Kidney glomerular epithelial cell (primary cell): ENCODE measurements around the gene BCAT1.

ENCODE experiments used
- DNase-seq: peaks from one replicate; lab custom pipeline; 2025; lab: John Stamatoyannopoulos, UW

BCAT1 gene

GRCh38 chr12:24948757-24949722 lies at the start of gene BCAT1:
Gene BCAT1, minus strand, starts transcription at chr12:24949101. Its CDS starts 169 bp downstream, at chr12:24948932.
- DNase-seq, result peak; percentile 34

DNA sequence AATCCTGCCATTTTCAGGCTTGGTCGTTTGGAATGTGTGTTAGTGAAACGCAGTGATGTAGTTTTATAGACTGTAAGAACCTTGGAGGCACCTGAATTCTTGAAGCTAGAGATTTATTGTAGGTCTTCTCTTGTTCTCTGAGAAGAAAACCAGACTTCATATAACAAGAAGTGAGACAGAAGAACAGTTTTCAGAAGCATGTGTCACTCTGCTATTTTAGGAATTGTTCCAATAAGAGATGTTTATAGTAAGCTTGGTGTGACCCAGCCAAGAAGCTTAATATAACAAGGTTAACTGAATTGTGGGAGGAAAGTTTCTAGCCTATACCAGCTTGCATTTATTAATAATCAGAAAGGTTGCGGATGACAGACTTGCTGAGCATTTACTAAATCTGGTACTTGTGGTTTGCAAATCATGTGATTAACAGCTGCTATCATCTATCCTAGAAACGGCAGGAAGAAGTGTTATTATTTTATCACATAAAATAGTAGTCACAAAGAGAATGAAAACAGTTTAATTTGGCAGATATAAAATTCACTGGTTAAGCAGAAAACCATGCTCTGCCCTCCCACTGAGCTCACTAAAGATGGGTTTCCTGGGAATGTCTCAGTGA lies 49.2 kb upstream of the BCAT1 start:
- peak; percentile 93 for DNase-seq

GRCh38 chr12:24997496-24997895 lies 48.6 kb upstream of the BCAT1 start:
- no peak for DNase-seq

GRCh38 chr12:24996820-24997219 lies 47.9 kb upstream of the BCAT1 start:
- DNase-seq, result no peak

GRCh38 chr12:24996102-24996797 lies 47.3 kb upstream of the BCAT1 start:
- DNase-seq, result no peak

DNA sequence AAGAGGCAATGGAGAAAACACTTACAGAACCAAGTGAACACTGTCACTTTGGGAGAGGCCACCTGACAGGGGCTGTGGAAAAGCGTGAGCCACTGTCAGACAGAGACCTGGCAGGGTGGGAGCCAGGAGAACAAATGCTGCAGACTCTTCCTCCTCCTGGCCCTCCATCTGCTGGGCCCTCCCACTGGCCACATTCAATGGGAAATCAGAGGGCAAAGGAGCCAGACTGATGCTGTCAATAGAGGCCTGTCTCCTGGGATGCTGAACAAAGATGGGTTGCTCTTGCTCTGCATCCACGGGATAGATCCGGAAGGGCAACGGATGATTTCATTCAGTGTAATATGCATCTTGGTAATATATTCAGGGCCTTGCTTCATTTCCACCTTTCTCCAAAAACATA lies 44.9 kb upstream of the BCAT1 start:
- no peak for DNase-seq

GRCh38 chr12:24991209-24992049 lies 42.5 kb upstream of the BCAT1 start:
- DNase-seq, result peak; percentile 69

GRCh38 chr12:24989216-24989615 lies 40.3 kb upstream of the BCAT1 start:
- DNase-seq, result no peak

- no peak for DNase-seq
Observed at GRCh38 chr12:24982250-24982649, 33.3 kb upstream of the BCAT1 start.

DNA sequence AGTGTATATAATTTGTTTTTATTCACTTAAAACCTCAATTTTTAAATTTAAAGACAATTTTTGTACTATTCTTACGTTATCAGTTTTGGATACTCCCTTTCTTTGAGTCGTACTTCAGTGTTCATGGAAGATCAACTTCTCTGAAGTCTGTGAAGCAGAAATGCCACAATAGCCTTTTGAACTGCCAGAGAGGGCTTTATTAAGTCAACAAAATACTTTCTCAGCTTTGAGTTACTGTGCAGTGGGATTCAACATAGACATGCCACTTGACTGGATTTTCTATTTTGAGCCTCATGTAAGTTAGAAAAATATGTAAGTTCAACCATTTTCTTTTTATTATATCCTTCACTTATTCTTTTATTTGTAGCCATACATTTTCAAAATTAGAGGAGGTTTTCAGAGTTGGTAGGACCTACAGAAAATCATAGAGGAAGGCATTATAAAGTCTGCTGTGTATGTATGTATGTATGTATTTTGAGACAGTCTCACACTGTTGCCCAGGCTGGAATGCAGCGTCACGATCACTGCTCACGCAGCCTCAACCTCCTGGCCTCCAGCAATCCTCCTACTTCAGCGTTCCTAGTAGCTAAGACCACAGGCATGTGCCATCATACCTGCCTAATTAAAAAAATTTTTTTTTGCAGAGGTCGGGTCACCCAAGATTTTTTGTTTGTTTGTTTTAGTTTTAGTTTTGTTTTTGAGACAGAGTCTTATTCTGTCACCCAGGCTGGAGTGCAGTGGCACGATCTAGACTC lies 31.3 kb upstream of the BCAT1 start:
- DNase-seq, result peak; percentile 72

DNA sequence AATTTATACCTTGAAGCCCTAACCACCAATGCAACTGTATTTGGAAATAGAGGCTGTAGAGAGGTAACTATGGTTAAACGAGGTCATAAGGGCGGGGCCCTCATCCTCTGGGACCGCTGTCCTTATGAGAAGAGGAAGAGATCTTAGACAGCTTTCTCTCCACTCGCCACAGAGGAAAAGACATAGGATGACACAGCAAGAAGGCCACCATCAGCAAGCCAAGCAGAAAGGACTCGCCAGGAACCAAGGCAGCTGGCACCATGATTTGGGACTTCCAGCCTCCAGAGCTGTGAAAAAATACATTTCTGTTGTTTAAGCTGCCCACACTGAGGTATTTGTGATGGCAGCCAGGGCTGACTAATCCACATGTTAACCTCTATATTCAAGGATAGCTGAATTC lies 30.4 kb upstream of the BCAT1 start:
- no peak for DNase-seq

- no peak for DNase-seq
Observed at GRCh38 chr12:24977711-24978110, 28.8 kb upstream of the BCAT1 start.

GRCh38 chr12:24977060-24977459 lies 28.2 kb upstream of the BCAT1 start:
- no peak for DNase-seq

- DNase-seq, result no peak
Observed at GRCh38 chr12:24975425-24975824, 26.5 kb upstream of the BCAT1 start.

DNA sequence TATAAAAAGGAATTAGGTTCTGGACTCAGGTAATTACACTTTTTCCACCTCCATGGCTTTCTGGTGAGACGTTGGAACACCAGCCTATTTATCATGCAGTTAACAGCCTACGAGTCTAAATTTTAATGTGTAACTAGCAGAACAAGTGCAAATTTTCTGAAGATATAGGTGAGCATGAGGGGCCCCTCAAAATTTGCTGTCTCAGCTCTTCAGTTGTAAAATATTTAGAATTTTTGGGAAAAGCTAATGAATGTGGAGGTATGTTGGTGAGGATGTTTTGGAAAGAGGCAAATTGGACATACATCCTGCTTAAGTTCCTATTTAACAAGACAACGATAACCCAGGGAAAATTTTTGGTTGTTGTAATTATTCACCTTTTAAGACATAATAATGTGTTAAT lies 25.3 kb upstream of the BCAT1 start:
- DNase-seq, result no peak

DNA sequence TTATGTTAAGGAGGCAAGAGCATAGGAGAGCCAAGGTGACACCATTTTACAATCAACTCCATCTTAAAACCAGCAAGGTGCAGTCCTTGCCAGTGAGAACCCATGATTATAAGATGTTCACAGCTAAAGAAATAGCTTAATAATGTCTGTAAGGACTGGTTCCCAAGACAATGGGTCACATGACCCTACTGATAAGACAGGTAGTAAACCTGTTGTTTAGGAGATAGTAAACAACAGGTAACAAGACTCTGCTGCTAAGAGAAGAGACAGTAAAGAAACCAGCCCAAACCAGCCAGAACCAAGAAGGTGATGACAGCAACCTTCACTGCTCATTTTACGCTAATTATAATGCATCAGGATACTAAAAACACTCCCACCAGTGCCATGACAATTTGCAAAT lies 23.2 kb upstream of the BCAT1 start:
- DNase-seq, result no peak

GRCh38 chr12:24970177-24970576 lies 21.3 kb upstream of the BCAT1 start:
- DNase-seq, result no peak

DNA sequence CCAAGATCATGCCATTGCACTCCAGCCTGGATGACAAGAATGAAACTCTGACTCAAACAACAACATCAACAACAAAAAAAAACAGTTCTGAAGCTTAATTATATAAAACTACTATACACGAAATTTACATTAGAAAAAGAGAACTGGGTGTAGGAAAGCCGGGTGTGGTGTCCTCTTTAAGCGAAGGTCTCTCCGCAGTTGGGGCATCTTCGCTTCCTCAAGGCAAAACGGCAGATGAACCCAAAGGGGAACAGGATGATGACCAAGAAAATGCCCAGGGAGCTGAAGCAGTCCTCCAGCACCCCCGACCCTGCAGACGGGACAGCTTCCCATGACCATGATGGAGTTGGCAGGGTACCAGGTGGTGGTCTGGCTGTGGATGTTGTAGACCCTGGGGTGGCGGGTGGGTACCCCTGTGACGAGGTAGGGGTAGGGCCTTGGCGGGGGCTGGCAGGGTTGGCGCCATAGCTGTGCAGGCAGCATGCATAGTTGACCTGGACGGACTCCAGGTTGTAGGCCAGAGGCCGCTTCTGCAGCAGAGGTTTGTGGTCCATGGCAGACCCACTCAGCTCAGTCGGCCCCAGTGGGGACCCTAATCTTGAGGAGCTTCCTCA lies 18.2 kb upstream of the BCAT1 start:
- DNase-seq, result no peak

- DNase-seq, result no peak
Observed at GRCh38 chr12:24964342-24964741, 15.4 kb upstream of the BCAT1 start.

DNA sequence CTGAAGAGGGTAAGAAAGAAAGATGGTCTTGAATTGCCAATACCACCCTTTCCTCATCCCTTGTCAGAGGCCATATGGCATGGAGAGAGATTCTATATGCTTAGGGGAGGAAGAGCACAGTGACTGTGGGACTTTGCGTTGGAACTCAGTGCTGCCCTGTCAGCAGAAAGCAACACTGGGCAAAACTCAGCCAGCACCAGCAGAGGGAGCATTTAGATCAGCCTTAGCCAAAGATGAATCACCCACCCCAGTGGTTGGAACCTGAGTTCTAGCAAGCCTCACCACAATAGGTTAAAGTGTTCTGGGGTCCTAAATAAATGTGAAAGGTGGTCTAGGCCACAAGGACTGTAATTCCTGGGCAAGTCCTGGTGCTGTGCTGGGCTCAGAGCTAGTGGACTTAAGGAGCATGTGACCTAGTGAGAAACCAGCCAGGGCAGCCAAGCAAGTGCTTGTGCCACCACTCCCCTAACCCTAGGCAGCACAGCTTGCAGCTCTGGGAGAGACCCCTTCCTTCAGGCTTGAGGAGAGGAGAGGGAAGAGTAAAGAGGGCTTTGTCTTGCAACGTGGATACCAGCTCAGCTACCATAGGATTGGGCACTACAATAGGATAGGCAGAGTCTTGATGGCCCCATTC lies 11.4 kb upstream of the BCAT1 start:
- DNase-seq, result peak; percentile 30
